HG03520 (cell line): ENCODE results near the gene PKM.
"Not testable (repeated sequence)": the region's sequence is repeated elsewhere in the genome, so short reads cannot be mapped to it uniquely, and the experiment has no call there.

Experiments
- ATAC-seq: cut with Tn5 transposase; IDR thresholded peaks from one replicate; pipeline ENCODE4 v1.9.1; 2021; ENCODE audit warnings: mild to moderate bottlenecking, moderate library complexity; ENCODE audit not compliant: unreplicated experiment

PKM gene

DNA sequence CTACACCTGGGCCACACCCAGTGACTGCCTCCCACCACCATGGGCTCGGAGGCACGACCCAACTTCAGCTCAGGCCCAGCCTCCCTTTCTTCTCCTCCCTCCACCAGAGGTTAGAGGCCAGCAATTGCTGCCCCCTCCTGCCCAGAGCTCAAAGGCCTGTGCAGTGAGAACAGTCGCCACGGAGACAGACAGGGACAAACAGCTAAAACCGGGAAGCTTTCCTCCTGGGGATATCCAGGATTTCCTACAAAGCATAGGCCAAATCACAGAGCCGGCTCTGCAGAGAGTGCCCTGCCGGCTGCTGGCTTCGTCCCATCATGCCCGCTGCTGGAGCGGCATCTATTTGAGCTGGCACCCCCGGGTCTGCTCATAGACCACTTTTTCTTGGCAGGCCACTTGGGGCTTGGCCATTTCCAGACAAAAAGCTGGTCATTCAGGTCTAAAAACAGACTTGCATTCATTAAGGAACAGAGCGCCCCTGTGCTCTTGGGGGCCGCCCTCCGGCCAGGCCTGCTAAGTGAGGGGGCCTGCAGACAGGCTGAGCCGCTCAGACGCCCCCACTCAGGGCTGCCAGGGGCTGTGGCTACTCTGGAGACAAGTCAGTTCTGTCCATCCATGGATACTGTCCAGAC is 50.9 kb downstream of the PKM start:
- no peak for ATAC-seq

- ATAC-seq, result no peak
Measured at GRCh38 chr15:72178976-72179585, 51.9 kb downstream of the PKM start.

GRCh38 chr15:72176743-72177142 is 54.2 kb downstream of the PKM start:
- ATAC-seq, result no peak

- ATAC-seq, result no peak
Measured at GRCh38 chr15:72176159-72176558, 54.8 kb downstream of the PKM start.

DNA sequence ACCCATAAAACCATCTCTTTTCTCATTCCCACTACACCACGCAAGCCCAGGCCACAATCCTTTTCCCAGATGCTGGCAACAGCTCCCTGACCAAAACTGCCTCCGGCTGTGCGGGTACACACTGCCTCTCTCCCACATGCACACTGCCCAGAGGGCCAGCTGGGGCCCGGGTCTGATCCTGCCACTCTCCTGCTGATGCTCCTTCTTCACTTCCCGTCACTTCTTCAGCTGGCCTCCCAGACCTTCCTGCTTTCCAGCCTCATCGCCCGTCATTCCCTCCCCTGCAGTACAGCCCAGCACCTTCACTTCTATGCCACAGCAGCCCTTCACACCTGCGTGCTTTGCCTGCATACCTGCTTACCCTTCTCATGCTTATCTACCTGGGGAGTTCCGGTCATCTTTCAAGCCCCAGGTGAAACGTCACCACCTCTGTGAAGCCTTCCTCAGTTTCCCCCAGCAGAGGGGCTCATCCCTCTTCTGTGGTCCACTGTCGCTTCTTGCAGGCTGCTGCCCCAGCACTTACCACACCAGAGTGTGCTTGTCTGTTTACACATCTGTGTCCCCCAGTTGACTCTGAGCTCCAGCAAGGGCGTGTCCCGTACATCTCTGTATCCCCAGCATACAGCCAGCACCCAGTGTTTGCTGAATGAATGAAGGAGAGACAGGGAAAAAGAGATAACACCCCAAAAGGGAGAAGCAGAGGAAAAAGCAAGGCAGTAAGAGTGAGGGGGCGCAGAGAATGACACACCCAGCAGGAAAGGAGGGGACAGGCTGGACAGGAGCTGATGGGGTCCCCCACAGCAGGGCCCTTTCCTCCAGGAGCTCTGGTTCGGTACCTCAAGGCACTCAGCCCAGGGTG is 55.6 kb downstream of the PKM start:
- no peak for ATAC-seq

DNA sequence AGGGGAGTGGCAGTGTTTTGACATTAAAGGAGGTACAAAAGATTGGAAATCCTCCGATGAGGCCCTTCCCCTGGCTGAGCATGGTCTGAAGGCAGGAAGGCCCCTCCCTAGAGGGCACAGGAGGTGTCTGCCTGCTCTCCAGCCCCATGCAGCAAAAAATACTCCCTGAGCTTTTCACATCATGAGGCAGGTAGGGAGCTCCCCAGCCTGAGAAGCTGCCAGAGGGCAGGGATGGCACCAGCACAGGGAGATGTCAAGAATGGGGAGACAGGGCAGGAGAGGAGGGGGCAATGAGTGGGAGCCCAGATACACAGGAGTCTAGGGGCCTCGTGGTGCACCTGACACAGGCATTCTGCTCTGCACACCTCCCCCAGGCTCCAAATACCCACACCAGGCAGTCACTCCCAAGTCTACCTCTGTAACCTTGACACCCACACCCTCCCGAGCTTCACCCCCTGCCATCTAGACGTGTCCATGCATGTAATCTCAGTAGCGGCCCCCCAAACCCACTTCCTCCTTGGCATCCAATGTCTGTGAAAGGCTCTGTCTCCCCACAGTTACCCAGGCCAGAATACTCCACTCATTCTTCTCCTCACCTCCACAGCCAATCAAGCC is 56.3 kb downstream of the PKM start:
- no peak for ATAC-seq

DNA sequence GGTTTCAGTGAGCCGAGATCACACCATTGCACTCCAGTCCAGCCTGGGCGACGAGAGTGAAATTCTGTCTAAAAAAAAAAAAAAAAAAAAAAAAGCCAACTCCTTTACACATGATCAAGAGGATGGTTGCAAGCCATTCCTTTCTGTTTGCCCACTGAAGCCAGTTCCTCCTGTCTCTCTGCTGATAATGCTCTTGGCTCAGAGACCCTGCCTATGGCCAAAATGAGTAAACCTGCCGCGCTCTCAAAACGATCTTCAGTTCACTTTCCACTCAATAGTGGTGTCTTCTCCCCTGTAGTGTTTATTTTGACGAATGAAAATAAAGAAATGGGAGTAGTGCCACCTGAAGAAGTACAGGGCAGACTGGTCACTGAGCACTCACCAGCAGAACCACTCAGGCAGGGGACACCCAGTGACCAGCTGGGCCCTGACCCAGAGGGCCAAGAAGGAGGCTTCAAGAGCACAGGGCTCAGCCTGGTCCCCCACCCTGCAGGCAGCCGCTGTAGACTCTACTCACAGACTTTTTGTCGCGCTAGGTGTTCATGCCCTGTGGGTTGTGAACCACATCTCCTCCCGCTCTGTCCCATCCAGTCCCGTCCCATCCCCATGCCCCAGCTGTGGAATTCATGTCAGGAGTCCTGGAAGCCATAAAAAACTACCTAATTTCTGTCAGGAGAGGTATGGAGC is 57.0 kb downstream of the PKM start:
- ATAC-seq, result no peak

- ATAC-seq, result no peak
Measured at GRCh38 chr15:72173401-72173800, 57.6 kb downstream of the PKM start.

- no peak for ATAC-seq
Measured at GRCh38 chr15:72172796-72173195, 58.2 kb downstream of the PKM start.

DNA sequence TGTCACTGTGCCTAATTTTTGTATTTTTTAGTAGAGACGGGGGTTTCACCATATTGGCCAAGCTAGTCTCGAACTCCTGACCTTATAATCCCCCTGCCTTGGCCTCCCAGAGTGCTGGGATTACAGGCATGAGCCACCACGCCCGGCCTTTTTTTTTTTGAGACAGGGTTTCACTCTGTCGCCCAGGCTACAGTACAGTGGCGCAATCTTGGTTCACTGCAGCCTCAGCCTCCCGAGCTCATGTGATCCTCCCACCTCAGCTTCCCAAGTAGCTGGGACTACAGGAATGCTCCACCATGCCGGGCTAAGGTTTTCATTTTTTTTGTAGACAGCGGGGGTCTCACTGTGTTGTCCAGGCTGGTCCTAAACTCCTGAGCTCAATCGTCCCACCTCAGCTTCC is 59.0 kb downstream of the PKM start:
- not testable (repeated sequence) for ATAC-seq

- ATAC-seq, result no peak
Measured at GRCh38 chr15:72170691-72171090, 60.3 kb downstream of the PKM start.

DNA sequence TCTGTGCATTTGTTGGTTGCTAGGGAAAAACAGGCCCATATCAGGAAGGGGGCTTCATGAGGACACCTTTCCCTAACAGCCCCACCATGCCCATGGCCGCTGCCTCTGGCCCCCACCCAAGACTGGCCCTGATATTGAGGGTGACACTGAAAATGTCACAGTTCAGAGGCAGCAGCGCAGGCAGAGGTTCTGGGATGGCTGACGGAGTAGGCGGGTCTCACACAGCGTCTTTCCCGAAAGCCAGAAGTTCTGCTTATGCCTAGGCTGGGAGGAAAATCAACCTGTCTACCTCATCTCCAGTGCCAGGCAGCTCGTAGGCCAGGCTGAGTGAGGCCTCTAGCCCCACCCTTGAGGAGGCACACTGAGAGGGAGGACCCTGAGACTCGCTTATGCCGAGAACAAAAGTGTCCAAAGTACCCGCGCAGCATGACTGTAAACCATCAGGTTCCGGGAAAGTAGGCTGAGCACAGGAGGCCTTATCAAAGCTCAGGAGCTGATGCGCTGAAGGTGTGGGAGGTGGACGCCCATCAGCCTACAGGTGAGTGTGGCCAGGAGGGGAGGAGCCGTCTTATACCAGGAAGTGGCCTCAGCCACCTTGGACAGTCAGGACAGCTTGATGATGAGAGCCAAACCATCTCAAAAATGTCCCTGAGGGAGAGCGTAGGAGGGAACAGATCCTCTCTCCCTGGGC is 60.9 kb downstream of the PKM start:
- no peak for ATAC-seq

DNA sequence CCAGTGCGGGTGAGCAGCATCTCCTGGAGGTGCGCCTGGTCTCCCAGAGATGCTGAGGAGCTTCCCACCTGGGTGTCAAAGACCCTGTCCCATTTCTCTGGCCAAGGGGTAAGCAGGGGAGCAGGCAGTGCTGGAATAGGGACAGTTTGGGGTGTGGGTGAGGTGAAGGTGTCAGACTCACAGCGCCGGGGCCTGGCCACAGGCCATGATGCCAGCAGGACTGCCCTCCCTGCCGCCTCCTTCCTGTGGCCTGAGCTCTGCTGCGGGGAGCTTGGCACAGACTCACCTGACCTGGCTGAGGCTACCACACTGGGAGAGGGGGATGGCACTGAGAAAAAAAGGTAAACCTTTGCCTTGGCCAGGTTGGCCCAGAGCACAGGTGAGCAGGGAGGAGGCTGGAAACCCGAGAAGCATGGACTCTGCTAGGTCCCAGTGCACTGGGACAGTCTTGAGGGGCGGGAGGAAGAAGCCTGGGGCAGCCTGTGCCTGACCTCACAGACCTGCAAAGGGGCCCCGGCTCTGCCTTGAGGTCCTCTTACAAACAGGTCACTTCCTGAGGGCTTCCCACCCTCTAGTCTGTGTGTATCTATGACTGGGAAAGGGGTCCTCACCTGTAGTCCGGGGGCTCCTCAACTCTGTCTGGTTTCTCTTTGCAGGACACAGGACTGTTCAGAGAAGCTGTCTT is 61.6 kb downstream of the PKM start:
- no peak for ATAC-seq

- ATAC-seq, result no peak
Measured at GRCh38 chr15:72168808-72169190, 62.2 kb downstream of the PKM start.

- ATAC-seq, result no peak
Measured at GRCh38 chr15:72168131-72168807, 62.7 kb downstream of the PKM start.

GRCh38 chr15:72167445-72167844 is 63.5 kb downstream of the PKM start:
- ATAC-seq, result no peak

- no peak for ATAC-seq
Measured at GRCh38 chr15:72166716-72167417, 64.1 kb downstream of the PKM start.

DNA sequence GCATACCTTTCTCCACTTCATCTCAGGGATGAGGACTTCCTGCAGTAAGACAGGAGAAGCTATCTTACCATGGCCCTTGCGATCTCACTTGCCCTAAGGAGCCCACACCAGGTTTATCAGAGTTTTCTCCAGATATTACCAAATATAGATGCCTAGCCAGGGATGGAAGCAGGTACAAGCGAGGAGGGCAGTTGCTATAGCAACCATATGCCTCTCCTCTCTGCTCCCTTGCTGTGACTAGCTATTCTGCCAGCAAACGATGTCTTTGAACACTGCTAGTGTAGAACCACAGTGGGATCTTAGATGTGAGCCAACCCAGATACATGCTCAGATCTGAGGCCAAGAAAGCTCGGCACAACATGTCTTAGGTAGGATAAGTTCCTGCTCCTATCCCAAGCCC is 67.3 kb downstream of the PKM start:
- no peak for ATAC-seq

DNA sequence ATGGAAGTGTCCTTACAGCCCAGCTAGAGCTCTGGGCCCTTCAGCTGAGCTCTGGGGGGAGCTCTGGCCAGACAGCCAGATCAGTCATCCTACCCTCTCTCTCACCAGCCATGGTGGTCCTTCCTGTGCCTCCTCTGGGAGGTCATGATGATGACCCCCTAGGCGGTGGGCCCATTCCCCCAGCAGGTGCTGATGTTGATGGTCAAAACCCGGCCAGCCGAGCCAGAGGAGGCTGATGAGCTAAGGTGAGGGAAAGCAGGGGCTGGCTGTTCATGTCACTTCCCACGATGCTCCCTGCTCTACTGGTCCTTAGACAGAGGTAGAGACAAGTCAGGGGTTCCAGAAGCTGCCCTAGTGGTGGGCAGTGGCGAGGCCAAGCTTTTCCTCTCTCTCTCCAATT is 68.4 kb downstream of the PKM start:
- no peak for ATAC-seq
